H1 (cell line): ENCODE measurements around the gene EFHC1. TPM values are rescaled to one million over a fixed set of nuclear protein-coding genes. Genes with fewer than 3 reads are reported as not detected.

Experiments
- CTCF ChIA-PET: fragments of 300-600 bp; sonication (Branson Sonifier 250); formaldehyde crosslinking; loops from one replicate; lab custom pipeline; 2021; ENCODE audit not compliant: partially characterized antibody; lab: Charles Lee
- POLR2A ChIA-PET: fragments of 300-600 bp; sonication (Branson Sonifier 250); formaldehyde crosslinking; loops from one replicate; lab custom pipeline; 2021; ENCODE audit warnings: inconsistent platforms; ENCODE audit not compliant: partially characterized antibody; lab: Charles Lee
- DNase-seq, 2 experiments: peaks; one replicate each; pipeline versions ENCODE4 v3.0.0 to v3.0.0-alpha.2; 2010 to 2022; ENCODE audit warnings: low spot score in 2 of 2, low read depth in 1 of 2, mixed read lengths in 1 of 2
- FAIRE-seq: peaks from 2 replicates; lab custom pipeline; 2011; peaks lifted over from hg19 to GRCh38; lab: Jason Lieb, UNC
- H2AFZ ChIP-seq: 2 replicates; pipeline ENCODE4 v1.8.1; 2012; ENCODE audit warnings: low read length, inconsistent platforms
- H2AK5ac ChIP-seq: 2 replicates; pipeline ENCODE4 v1.6.1; 2013; ENCODE audit warnings: low read depth, low read length
- H2BK120ac ChIP-seq: replicated peaks from 2 replicates; pipeline ENCODE3; 2013; ENCODE audit warnings: low read depth, low read length, inconsistent platforms
- H2BK12ac ChIP-seq: 2 replicates; pipeline ENCODE4 v1.6.1; 2013; ENCODE audit warnings: low read depth, low read length
- H2BK15ac ChIP-seq: 2 replicates; pipeline ENCODE4 v1.6.1; 2013; ENCODE audit warnings: low read length
- H2BK20ac ChIP-seq: 2 replicates; pipeline ENCODE4 v1.6.1; 2013; ENCODE audit warnings: low read length
- H2BK5ac ChIP-seq: 2 replicates; pipeline ENCODE4 v1.6.1; 2013; ENCODE audit warnings: low read depth, low read length
- H3K14ac ChIP-seq: 2 replicates; pipeline ENCODE4 v1.6.1; 2013; ENCODE audit warnings: inconsistent platforms; ENCODE audit not compliant: insufficient read length
- H3K18ac ChIP-seq: 2 replicates; pipeline ENCODE4 v1.6.1; 2013; ENCODE audit warnings: low read length; ENCODE audit errors: extremely low read depth
- H3K23ac ChIP-seq: 2 replicates; pipeline ENCODE4 v1.6.1; 2013; ENCODE audit warnings: inconsistent platforms; ENCODE audit not compliant: insufficient read length
- H3K23me2 ChIP-seq: 2 replicates; pipeline ENCODE4 v1.6.1; 2013; ENCODE audit warnings: low read depth, low read length
- H3K27ac ChIP-seq: 2 replicates; pipeline ENCODE4 v1.6.1; 2011; ENCODE audit warnings: low read depth, low read length, inconsistent platforms
- H3K27me3 ChIP-seq, 4 experiments: replicated peaks in 1 of 4; 1 replicate in 1 of 4; 2 replicates in 3 of 4; pipeline versions ENCODE4 v1.6.1 to v1.8.1; 2011 to 2013; ENCODE audit warnings: low read length in 3 of 4, mild to moderate bottlenecking in 3 of 4, inconsistent platforms in 2 of 4, mixed read lengths in 2 of 4, moderate library complexity in 1 of 4; ENCODE audit not compliant: control insufficient read depth in 3 of 4, insufficient read depth in 3 of 4; ENCODE audit errors: extremely low read depth in 1 of 4
- H3K36me3 ChIP-seq, 4 experiments: 2 replicates each; pipeline versions ENCODE4 v1.6.1 to v1.8.1; 2011 to 2013; ENCODE audit warnings: mild to moderate bottlenecking in 4 of 4, low read length in 3 of 4, moderate library complexity in 2 of 4, control low read depth in 1 of 4, inconsistent platforms in 1 of 4; ENCODE audit not compliant: insufficient read depth in 4 of 4, control insufficient read depth in 2 of 4
- H3K4ac ChIP-seq: replicated peaks from 2 replicates; pipeline ENCODE3; 2013; ENCODE audit warnings: low read length, low read depth, mixed read lengths, inconsistent platforms; ENCODE audit not compliant: insufficient read length
- H3K4me1 ChIP-seq, 4 experiments: replicated peaks in 1 of 4; 1 replicate in 1 of 4; 2 replicates in 3 of 4; pipeline versions ENCODE4 v1.6.1 to v1.8.1; 2011 to 2013; ENCODE audit warnings: low read length in 3 of 4, inconsistent platforms in 2 of 4, mixed read lengths in 1 of 4; ENCODE audit not compliant: insufficient read depth in 4 of 4, control insufficient read depth in 3 of 4
- H3K4me2 ChIP-seq, 2 experiments: 2 replicates each; pipeline versions ENCODE4 v1.6.1 to v1.8.1; 2011 to 2013; ENCODE audit warnings: low read depth in 2 of 2, low read length in 2 of 2, control low read depth in 1 of 2, inconsistent platforms in 1 of 2, mild to moderate bottlenecking in 1 of 2; ENCODE audit not compliant: insufficient read depth in 1 of 2
- H3K4me3 ChIP-seq, 4 experiments: fragments of 200-600, 300-600 bp in 1 of 4; sonication (generic), shearing (Covaris generic), sonication (Bioruptor Twin) in 1 of 4; 2 replicates each; pipeline versions ENCODE4 v1.5.1 to v1.8.1; 2011 to 2016; ENCODE audit warnings: low read length in 4 of 4, low read depth in 3 of 4, control low read depth in 2 of 4, inconsistent platforms in 2 of 4, mild to moderate bottlenecking in 2 of 4, mixed read lengths in 1 of 4, moderate library complexity in 1 of 4; ENCODE audit not compliant: insufficient read depth in 2 of 4; ENCODE audit errors: extremely low read depth in 1 of 4
- H3K56ac ChIP-seq: replicated peaks from 2 replicates; pipeline ENCODE3; 2013; ENCODE audit warnings: low read depth, mild to moderate bottlenecking, mixed read lengths, low read length, inconsistent platforms; ENCODE audit not compliant: insufficient read length
- H3K79me1 ChIP-seq: 2 replicates; pipeline ENCODE4 v1.6.1; 2013; ENCODE audit warnings: low read depth, low read length, control low read depth
- H3K79me2 ChIP-seq, 2 experiments: 2 replicates each; pipeline versions ENCODE4 v1.6.1 to v1.8.1; 2012 to 2013; ENCODE audit warnings: low read length in 2 of 2, mild to moderate bottlenecking in 2 of 2, inconsistent platforms in 1 of 2; ENCODE audit not compliant: insufficient read depth in 2 of 2, control insufficient read depth in 1 of 2
- H3K9ac ChIP-seq, 4 experiments: replicated peaks in 1 of 4; 1 replicate in 1 of 4; 2 replicates in 3 of 4; pipeline versions ENCODE4 v1.6.1 to v1.8.1; 2011 to 2013; ENCODE audit warnings: low read depth in 3 of 4, low read length in 3 of 4, control low read depth in 2 of 4, mild to moderate bottlenecking in 2 of 4, moderate library complexity in 2 of 4, inconsistent platforms in 1 of 4; ENCODE audit errors: extremely low read depth in 1 of 4
- H3K9me3 ChIP-seq, 2 experiments: 2 replicates each; pipeline versions ENCODE4 v1.6.1 to v1.8.1; 2012 to 2013; ENCODE audit warnings: mild to moderate bottlenecking in 2 of 2, moderate library complexity in 2 of 2, control low read depth in 1 of 2, inconsistent platforms in 1 of 2, low read depth in 1 of 2, low read length in 1 of 2, mixed read lengths in 1 of 2; ENCODE audit not compliant: insufficient read depth in 2 of 2
- H4K20me1 ChIP-seq, 2 experiments: replicated peaks in 1 of 2; 2 replicates each; pipeline versions ENCODE3 to v1.8.1; 2011 to 2013; ENCODE audit warnings: inconsistent platforms in 2 of 2, low read length in 2 of 2, mild to moderate bottlenecking in 1 of 2; ENCODE audit not compliant: insufficient read depth in 2 of 2, control insufficient read depth in 1 of 2
- H4K5ac ChIP-seq: 2 replicates; pipeline ENCODE4 v1.6.1; 2013; ENCODE audit warnings: low read length, low read depth, mixed read lengths, inconsistent platforms; ENCODE audit not compliant: insufficient read length
- H4K8ac ChIP-seq: 2 replicates; pipeline ENCODE4 v1.8.0; 2013; ENCODE audit warnings: mild to moderate bottlenecking, moderate library complexity, low read length, inconsistent platforms; ENCODE audit not compliant: insufficient read depth; ENCODE audit errors: extremely low read depth
- H4K91ac ChIP-seq: replicated peaks from 2 replicates; pipeline ENCODE3; 2013; ENCODE audit warnings: low read length, mixed read lengths, inconsistent platforms; ENCODE audit not compliant: insufficient read length
- CEBPB ChIP-seq: IDR thresholded peaks from 2 replicates; pipeline ENCODE4 v1.6.1; 2012; ENCODE audit warnings: low read depth, low read length
- CREB1 ChIP-seq: IDR thresholded peaks from 2 replicates; pipeline ENCODE4 v1.6.1; 2012; ENCODE audit warnings: inconsistent platforms
- EGR1 ChIP-seq: IDR thresholded peaks from 2 replicates; pipeline ENCODE4 v1.6.1; 2011; ENCODE audit warnings: low read depth, low read length, borderline replicate concordance
- HDAC2 ChIP-seq, 2 experiments: fragments of 300-600 bp in 1 of 2; sonication (generic) in 1 of 2; IDR thresholded peaks; 2 replicates each; pipeline ENCODE4 v1.6.1; 2011 to 2012; ENCODE audit warnings: low read depth in 2 of 2, low read length in 2 of 2, mild to moderate bottlenecking in 2 of 2, moderate library complexity in 2 of 2, borderline replicate concordance in 1 of 2, inconsistent platforms in 1 of 2
- HDAC6 ChIP-seq: IDR thresholded peaks from one replicate; pipeline ENCODE4 v1.7.1; 2012; ENCODE audit warnings: low read depth, mild to moderate bottlenecking, inconsistent platforms, low read length, moderate library complexity
- JUN ChIP-seq: IDR thresholded peaks from 2 replicates; pipeline ENCODE4 v1.6.1; 2011; ENCODE audit warnings: low read depth, mild to moderate bottlenecking, improper control_type of control experiment, low read length
- KDM5A ChIP-seq: fragments of 200-600 bp; IDR thresholded peaks from 2 replicates; pipeline ENCODE4 v1.7.1; 2012; ENCODE audit warnings: mild to moderate bottlenecking, low read length, inconsistent platforms, mixed read lengths
- POLR2A ChIP-seq, 2 experiments: IDR thresholded peaks; 1 replicate in 1 of 2; 2 replicates in 1 of 2; pipeline ENCODE4 v1.6.1; 2011; ENCODE audit warnings: low read depth in 2 of 2, low read length in 2 of 2, mild to moderate bottlenecking in 2 of 2; ENCODE audit errors: control extremely low read depth in 1 of 2
- RNF2 ChIP-seq: fragments of 200-900, 300-1000 bp; sonication (generic); IDR thresholded peaks from 2 replicates; pipeline ENCODE4 v1.7.1; 2016; ENCODE audit warnings: borderline replicate concordance, low read depth, mild to moderate bottlenecking, antibody characterized with exemption, low read length; ENCODE audit not compliant: poor library complexity, severe bottlenecking; ENCODE audit errors: missing control alignments
- TBP ChIP-seq: IDR thresholded peaks from 2 replicates; pipeline ENCODE4 v1.6.1; 2011; ENCODE audit warnings: low read depth, low read length, improper control_type of control experiment
- WGBS, 2 experiments: shearing (Covaris generic) in 1 of 2; methylation state at CpG; one replicate each; pipeline versions ENCODE4 v1.1.6 to v1.1.7; 2013 to 2015; ENCODE audit warnings: low lambda C conversion rate in 2 of 2, mixed read lengths in 2 of 2, inconsistent platforms in 1 of 2, low coverage in 1 of 2, missing lambda C conversion rate in 1 of 2; ENCODE audit not compliant: insufficient replicate concordance in 2 of 2, insufficient coverage in 1 of 2, insufficient read length in 1 of 2; ENCODE audit errors: extremely low coverage in 1 of 2, missing lambda C conversion rate in 1 of 2; 5-methylcytosine and 5-hydroxymethylcytosine counted together
- polyA plus RNA-seq, 7 experiments: library from polyadenylated mRNA; depleted of rRNA in 3 of 7; stranded (reverse) in 5 of 7; unstranded in 2 of 7; fragments of >200 nt in 5 of 7; fragments of 200-250 nt in 2 of 7; gene quantifications; 1 replicate in 5 of 7; 2 replicates in 1 of 7; 4 replicates in 1 of 7; pipeline versions ENCODE4 v1.2.1 to v1.2.3, GENCODE V29; 2011 to 2013; ENCODE audit warnings: missing spikeins in 2 of 7, mixed read lengths in 2 of 7
- total RNA-seq: library from RNA; stranded (reverse); fragmentation: NEBNext Ultra II Directional; extraction: Animal tissue kit (Norgen Biotek cat#: 25700); gene quantifications from 2 replicates; pipeline ENCODE4 v1.2.1, GENCODE V29; 2021

The EFHC1 gene
- total and polyA plus RNA-seq, 2 of the 8 experiments (the other 6 are each of a cell fraction or from before 2014, with no cell fraction given): 10.5 to 16.4 TPM

- no peak overlapping the region for H3K4ac ChIP-seq
- no peak overlapping the region for H2BK15ac ChIP-seq
- no peak overlapping the region for H2BK20ac ChIP-seq
- ChIA-PET CTCF (interaction anchor here (0.6 to 1.9 kb wide), 2 partner anchors 10 to 15 kb away, joined by 3 to 4 read pairs; no protein-coding TSS in a partner anchor), POLR2A (interaction anchor here (1.6 kb wide), 1 partner anchor 31 kb away, joined by 3 read pairs; no protein-coding TSS in a partner anchor)
- H3K4me2 ChIP-seq: no peak overlapping the region
- no peaks in the 10 kb centered on the region for H3K27me3 ChIP-seq
- H2BK12ac ChIP-seq: no peak overlapping the region
- H4K20me1 ChIP-seq: no peaks in the 10 kb centered on the region
- peaks cover 0 to 12% (median 4%) of the 10 kb centered on the region in 4 experiments; a peak in 6 of 7 replicates for H3K4me1 ChIP-seq
- no peak overlapping the region for H3K23ac ChIP-seq
- H4K8ac ChIP-seq: no peak overlapping the region
- peaks cover 8% of the 10 kb centered on the region; the same call in 1 of the 2 replicates for H3K79me1 ChIP-seq
- FAIRE-seq (no peak), DNase-seq (no peak)
- H3K79me2 ChIP-seq: peaks cover 0 to 55% of the 10 kb centered on the region in 2 experiments; a peak in 2 of 4 replicates
- H3K9ac ChIP-seq: no peak overlapping the region; a peak in 1 of 7 replicates
- no peak overlapping the region for H2AFZ ChIP-seq
- H3K23me2 ChIP-seq: no peaks in the 10 kb centered on the region; the same call in 1 of the 2 replicates
- no peak overlapping the region for H3K18ac ChIP-seq
- H4K91ac ChIP-seq: no peak overlapping the region
- H2AK5ac ChIP-seq: no peak overlapping the region
- TF ChIP-seq JUN (no peak), CREB1 (no peak), RNF2 (no peak), KDM5A (no peak), EGR1 (no peak), CEBPB (no peak), POLR2A (IDR thresholded peaks at IDR 0.05; ENCODE audit: control extremely low read depth in 1 of 2, low read depth in 2 of 2, low read length in 2 of 2) (no peak), HDAC2 (IDR thresholded peaks at IDR 0.05; ENCODE audit: borderline replicate concordance in 1 of 2, low read depth in 2 of 2, low read length in 2 of 2) (no peak), HDAC6 (no peak), TBP (no peak)
- H2BK5ac ChIP-seq: no peak overlapping the region
- no peak overlapping the region for H2BK120ac ChIP-seq
- H3K36me3 ChIP-seq: no peaks in the 10 kb centered on the region; a peak in 1 of 8 replicates
- 93% methylated on average over 1 of the region's 1 CpG; no CpG with 5 or more reads in 1 of the 2 experiments for WGBS, 2 experiments
- no peaks in the 10 kb centered on the region for H3K9me3 ChIP-seq
- no peak overlapping the region for H3K14ac ChIP-seq
- no peak overlapping the region for H4K5ac ChIP-seq
- no peak overlapping the region for H3K27ac ChIP-seq
- H3K56ac ChIP-seq: no peak overlapping the region
- no peak overlapping the region for H3K4me3 ChIP-seq
Observed at GRCh38 chr6:52546192-52546591, 126.0 kb downstream of the EFHC1 start.
